OCI-LY3 (cell line): Measurements from ENCODE around the gene FBXL15.
A peak's percentile ranks its signal among the peaks of the same experiment; 100 is the strongest.

Experiments
- H2AFZ ChIP-seq: fragments of 200-600, 300-600 bp; shearing (Covaris generic); 2 replicates; pipeline ENCODE4 v1.6.0; 2014; ENCODE audit warnings: antibody characterized with exemption, low read depth, low read length
- H3K27ac ChIP-seq: fragments of 200-600, 300-600 bp; sonication (generic); 2 replicates; pipeline ENCODE4 v1.5.1; 2014; ENCODE audit warnings: mild to moderate bottlenecking, low read length, moderate library complexity, mixed read lengths
- H3K27me3 ChIP-seq: fragments of 200-600, 300-600 bp; sonication (generic); 2 replicates; pipeline ENCODE4 v1.6.1; 2014; ENCODE audit warnings: low read depth, low read length, mixed read lengths
- H3K36me3 ChIP-seq: fragments of 200-600, 300-600 bp; sonication (generic); replicated peaks from 2 replicates; pipeline ENCODE3; 2014; ENCODE audit warnings: low read depth, low read length, mixed read lengths
- H3K4me1 ChIP-seq: fragments of 300-600, 200-600 bp; sonication (generic); 2 replicates; pipeline ENCODE4 v1.6.1; 2014; ENCODE audit warnings: low read length, mixed read lengths
- H3K4me2 ChIP-seq: fragments of 200-600, 300-600 bp; sonication (generic); 2 replicates; pipeline ENCODE4 v1.6.1; 2014; ENCODE audit warnings: low read length, mixed read lengths
- H3K4me3 ChIP-seq: fragments of 300-600, 200-600 bp; sonication (generic); 2 replicates; pipeline ENCODE4 v1.5.1; 2014; ENCODE audit warnings: antibody characterized with exemption, mild to moderate bottlenecking, low read length, moderate library complexity
- H3K79me2 ChIP-seq: fragments of 300-600, 200-600 bp; shearing (Covaris generic); 2 replicates; pipeline ENCODE4 v1.6.1; 2014; ENCODE audit warnings: mild to moderate bottlenecking, low read length, mixed read lengths
- H3K9ac ChIP-seq: fragments of 300-600, 200-600 bp; shearing (Covaris generic); 2 replicates; pipeline ENCODE4 v1.6.0; 2014; ENCODE audit warnings: mild to moderate bottlenecking, low read length, moderate library complexity
- H3K9me3 ChIP-seq: fragments of 200-600, 300-600 bp; shearing (Covaris generic); 2 replicates; pipeline ENCODE4 v1.6.1; 2014; ENCODE audit warnings: low read length, mixed read lengths; ENCODE audit not compliant: insufficient read depth
- H4K20me1 ChIP-seq: fragments of 200-600, 300-600 bp; sonication (generic); 2 replicates; pipeline ENCODE4 v1.6.1; 2016; ENCODE audit warnings: low read length, mixed read lengths; ENCODE audit not compliant: insufficient read depth
- CTCF ChIP-seq: fragments of 200-600, 300-600 bp; sonication (generic); IDR thresholded peaks from 2 replicates; pipeline ENCODE4 v1.5.1; 2014; ENCODE audit warnings: antibody characterized with exemption, low read length, low read depth
- EZH2phosphoT487 ChIP-seq: fragments of 200-600 bp; shearing (Covaris generic); IDR thresholded peaks from 2 replicates; pipeline ENCODE4 v1.6.1; 2018; ENCODE audit warnings: antibody characterized with exemption, mixed run types, low read depth

Gene FBXL15

GRCh38 chr10:102434394-102435132 is 13.9 kb downstream of the FBXL15 start:
- H4K20me1 ChIP-seq, result no peaks in the 10 kb centered on the region
- H3K79me2 ChIP-seq, result peaks cover 15% of the 10 kb centered on the region
- H3K27me3 ChIP-seq, result no peaks in the 10 kb centered on the region
- TF ChIP-seq CTCF, result no peak
- no peak for TF ChIP-seq EZH2phosphoT487
- peak overlapping the region; percentile 73 for H3K4me3 ChIP-seq
- no peak overlapping the region for H3K27ac ChIP-seq
- peaks cover 30% of the 10 kb centered on the region for H3K4me1 ChIP-seq
- no peaks in the 10 kb centered on the region for H3K9me3 ChIP-seq
- H3K4me2 ChIP-seq, result peak overlapping the region; percentile 88
- peak overlapping the region; percentile 52; the same call in 1 of the 2 replicates for H3K9ac ChIP-seq
- H3K36me3 ChIP-seq, result no peaks in the 10 kb centered on the region
- no peak overlapping the region for H2AFZ ChIP-seq

GRCh38 chr10:102435133-102435497 is 14.5 kb downstream of the FBXL15 start:
- Histone ChIP-seq H3K27ac (no peak overlapping the region), H3K4me2 (peak overlapping the region; percentile 88), H3K4me1 (peaks cover 30% of the 10 kb centered on the region), H3K36me3 (no peaks in the 10 kb centered on the region), H3K9me3 (no peaks in the 10 kb centered on the region), H3K9ac (peak overlapping the region; percentile 52), H4K20me1 (no peaks in the 10 kb centered on the region), H3K4me3 (peak overlapping the region; percentile 73), H3K27me3 (no peaks in the 10 kb centered on the region), H2AFZ (peak overlapping the region; percentile 88), H3K79me2 (peaks cover 15% of the 10 kb centered on the region)
- TF ChIP-seq CTCF, result no peak
- TF ChIP-seq EZH2phosphoT487, result no peak

GRCh38 chr10:102435529-102436233 is 15.0 kb downstream of the FBXL15 start:
- peak overlapping the region; percentile 73 for H3K4me3 ChIP-seq
- H2AFZ ChIP-seq, result peak overlapping the region; percentile 88
- H3K9me3 ChIP-seq, result no peaks in the 10 kb centered on the region
- peak overlapping the region; percentile 52 for H3K9ac ChIP-seq
- H3K27ac ChIP-seq, result no peak overlapping the region
- no peaks in the 10 kb centered on the region for H3K36me3 ChIP-seq
- H4K20me1 ChIP-seq, result no peaks in the 10 kb centered on the region
- H3K4me2 ChIP-seq, result peak overlapping the region; percentile 88
- peaks cover 30% of the 10 kb centered on the region for H3K4me1 ChIP-seq
- H3K27me3 ChIP-seq, result no peaks in the 10 kb centered on the region
- TF ChIP-seq CTCF (no peak), EZH2phosphoT487 (no peak)
- peaks cover 13% of the 10 kb centered on the region for H3K79me2 ChIP-seq

- Histone ChIP-seq H2AFZ (no peak overlapping the region), H3K4me1 (peaks cover 29% of the 10 kb centered on the region), H3K27me3 (no peaks in the 10 kb centered on the region), H3K4me2 (peak overlapping the region; percentile 88), H3K4me3 (peak overlapping the region; percentile 73; the same call in 1 of the 2 replicates), H3K36me3 (no peaks in the 10 kb centered on the region), H4K20me1 (no peaks in the 10 kb centered on the region), H3K9me3 (no peaks in the 10 kb centered on the region), H3K9ac (no peak overlapping the region), H3K79me2 (peaks cover 10% of the 10 kb centered on the region), H3K27ac (no peak overlapping the region)
- no peak for TF ChIP-seq CTCF
- TF ChIP-seq EZH2phosphoT487, result no peak
Observed at GRCh38 chr10:102436312-102436711, 15.7 kb downstream of the FBXL15 start.
